NCI-H187 treated with DMSO at 0.1 percent for 48 hours (cell line): ENCODE measurements around the gene KPNB1.
"Not testable (repeated sequence)": the region's sequence is repeated elsewhere in the genome, so short reads cannot be mapped to it uniquely, and the experiment has no call there.

Source experiments
- DNase-seq: peaks from one replicate; lab custom pipeline; 2025; lab: John Stamatoyannopoulos, UW

Gene KPNB1

GRCh38 chr17:47676510-47677165, 26.9 kb downstream of the KPNB1 start:
- DNase-seq = no peak

GRCh38 chr17:47678196-47678595, 28.5 kb downstream of the KPNB1 start:
- no peak for DNase-seq

- no peak for DNase-seq
Measured at GRCh38 chr17:47682138-47682537, 32.4 kb downstream of the KPNB1 start.

GRCh38 chr17:47682727-47683126, 33.0 kb downstream of the KPNB1 start:
- not testable (repeated sequence) for DNase-seq

GRCh38 chr17:47684025-47684424, 34.3 kb downstream of the KPNB1 start:
- DNase-seq = no peak

- no peak for DNase-seq
Measured at GRCh38 chr17:47684535-47685193, 34.9 kb downstream of the KPNB1 start.

- DNase-seq = no peak
Measured at GRCh38 chr17:47685556-47686275, 36.0 kb downstream of the KPNB1 start.

GRCh38 chr17:47686276-47686635, 36.5 kb downstream of the KPNB1 start:
- no peak for DNase-seq

- no peak for DNase-seq
Measured at GRCh38 chr17:47686664-47687327, 37.1 kb downstream of the KPNB1 start.

GRCh38 chr17:47687328-47687690, 37.6 kb downstream of the KPNB1 start:
- DNase-seq = no peak

GRCh38 chr17:47687748-47688147, 38.0 kb downstream of the KPNB1 start:
- DNase-seq = no peak

- DNase-seq = no peak
Measured at GRCh38 chr17:47690121-47690520, 40.4 kb downstream of the KPNB1 start.

GRCh38 chr17:47692137-47692894, 42.6 kb downstream of the KPNB1 start:
- DNase-seq = no peak

GRCh38 chr17:47692895-47693730, 43.4 kb downstream of the KPNB1 start:
- no peak for DNase-seq

- DNase-seq = no peak
Measured at GRCh38 chr17:47693731-47694580, 44.2 kb downstream of the KPNB1 start, which contains the start of gene TBKBP1. Gene TBKBP1, plus strand, starts transcription at chr17:47694161. Its CDS starts 1,952 bp downstream, at chr17:47696113.

- DNase-seq = no peak
Measured at GRCh38 chr17:47694581-47695428, 45.1 kb downstream of the KPNB1 start.

GRCh38 chr17:47695429-47696376, 46.0 kb downstream of the KPNB1 start:
- no peak for DNase-seq
